CD4-positive, alpha-beta memory T cell (primary cell): ENCODE results near the gene ZNF621. TPM values are rescaled to one million over a fixed set of nuclear protein-coding genes. Genes with fewer than 3 reads are reported as not detected.

ENCODE experiments used
- CTCF ChIA-PET: fragments of 350-600 bp; sonication (Branson Sonifier 250); formaldehyde crosslinking; loops from one replicate; lab custom pipeline; 2021; ENCODE audit warnings: inconsistent platforms; ENCODE audit not compliant: partially characterized antibody; lab: Charles Lee
- POLR2A ChIA-PET: fragments of 350-600 bp; sonication (Branson Sonifier 250); formaldehyde crosslinking; loops from one replicate; lab custom pipeline; 2021; ENCODE audit not compliant: partially characterized antibody; lab: Charles Lee
- DNase-seq, 5 donors: peaks; one replicate each; pipeline versions ENCODE4 v3.0.0 to v3.0.0-alpha.2; 2020 to 2022; ENCODE audit warnings: mixed read lengths in 1 of 5
- H3K27ac ChIP-seq: one replicate; pipeline ENCODE4 v1.7.0; 2013; ENCODE audit warnings: low read depth, low read length
- H3K27me3 ChIP-seq: 2 replicates; pipeline ENCODE4 v1.7.0; 2013; ENCODE audit warnings: mild to moderate bottlenecking, low read length, moderate library complexity; ENCODE audit not compliant: insufficient read depth
- H3K36me3 ChIP-seq: 2 replicates; pipeline ENCODE4 v1.7.0; 2013; ENCODE audit warnings: mild to moderate bottlenecking, low read length, moderate library complexity; ENCODE audit not compliant: insufficient read depth
- H3K4me1 ChIP-seq: 2 replicates; pipeline ENCODE4 v1.7.0; 2013; ENCODE audit warnings: mild to moderate bottlenecking, low read length, moderate library complexity; ENCODE audit not compliant: insufficient read depth
- H3K4me3 ChIP-seq, 2 donors: one replicate each; pipeline ENCODE4 v1.7.0; 2013; ENCODE audit warnings: low read length in 2 of 2, mild to moderate bottlenecking in 1 of 2
- H3K9me3 ChIP-seq, 2 donors: one replicate each; pipeline ENCODE4 v1.7.0; 2013; ENCODE audit warnings: low read length in 2 of 2, control low read depth in 1 of 2; ENCODE audit not compliant: control insufficient read depth in 1 of 2
- H3K27ac Mint-ChIP-seq, 7 donors: one replicate each; pipeline ENCODE4 v1.8.0; 2020 to 2021; ENCODE audit warnings: mixed read lengths in 7 of 7, mild to moderate bottlenecking in 6 of 7, inconsistent platforms in 3 of 7, moderate library complexity in 3 of 7
- H3K27me3 Mint-ChIP-seq, 2 donors: one replicate each; pipeline ENCODE4 v1.8.0; 2020 to 2021; ENCODE audit warnings: mixed read lengths in 2 of 2
- H3K36me3 Mint-ChIP-seq, 2 donors: one replicate each; pipeline ENCODE4 v1.8.0; 2020 to 2021; ENCODE audit warnings: mixed read lengths in 2 of 2, inconsistent platforms in 1 of 2, mild to moderate bottlenecking in 1 of 2
- H3K4me1 Mint-ChIP-seq, 4 donors: one replicate each; pipeline ENCODE4 v1.8.0; 2020 to 2021; ENCODE audit warnings: mixed read lengths in 4 of 4, mild to moderate bottlenecking in 1 of 4
- H3K4me3 Mint-ChIP-seq, 8 donors: one replicate each; pipeline ENCODE4 v1.8.0; 2020 to 2021; ENCODE audit warnings: mixed read lengths in 8 of 8, mild to moderate bottlenecking in 7 of 8, moderate library complexity in 6 of 8, inconsistent platforms in 3 of 8
- H3K9me3 Mint-ChIP-seq, 8 donors: one replicate each; pipeline ENCODE4 v1.8.0; 2020 to 2021; ENCODE audit warnings: mixed read lengths in 8 of 8, mild to moderate bottlenecking in 5 of 8, inconsistent platforms in 3 of 8, moderate library complexity in 1 of 8
- intact Hi-C: fragments of 100-400 bp; cut with micrococcal nuclease; formaldehyde crosslinking; loops from one replicate; pipeline ENCODE4 v1.15.1; 2023
- polyA plus RNA-seq, 2 donors: library from polyadenylated mRNA; unstranded; fragments of 300-500 nt; fragmentation: Illumina TruSeq; gene quantifications; one replicate each; pipeline ENCODE4 v1.2.3, GENCODE V29; 2021
- total RNA-seq, 2 experiments: library from RNA; stranded (reverse); gene quantifications; one replicate each; pipeline ENCODE4 v1.2.3, GENCODE V29; 2021

Gene ZNF621
- total and polyA plus RNA-seq, 4 experiments from 2014 or later, result 1.6 to 27.4 (median 13.8) TPM

DNA sequence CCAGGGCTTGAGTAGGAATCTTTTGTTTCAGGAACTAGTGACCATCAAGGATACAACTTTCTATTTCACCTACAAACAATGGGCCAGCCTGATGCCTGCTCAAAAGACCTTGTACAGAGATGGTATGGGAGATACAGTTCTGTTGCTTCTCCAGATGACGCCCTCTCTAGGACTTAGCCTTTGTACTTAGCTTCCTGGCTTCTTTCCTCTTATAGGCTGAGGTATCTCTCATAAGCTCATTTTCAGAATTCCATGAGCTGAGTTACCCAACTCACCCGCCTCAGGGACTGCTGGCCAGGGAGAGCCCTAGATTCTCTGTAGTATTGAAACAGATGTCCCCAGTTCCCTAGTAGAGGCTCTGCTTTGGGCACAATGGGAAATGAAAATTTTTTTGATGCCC lies 27.5 kb upstream of the ZNF621 start:
- Mint-ChIP-seq H3K4me3 (no peak overlapping the region), H3K27me3 (no peaks in the 10 kb centered on the region), H3K4me1 (no peaks in the 10 kb centered on the region), H3K27ac (no peak overlapping the region), H3K9me3 (no peaks in the 10 kb centered on the region), H3K36me3 (no peaks in the 10 kb centered on the region)
- ChIA-PET CTCF (no interaction called here), POLR2A (no interaction called here)
- intact Hi-C loops, result no loop called here
- Histone ChIP-seq H3K36me3 (no peaks in the 10 kb centered on the region), H3K9me3 (no peaks in the 10 kb centered on the region), H3K27ac (no peak overlapping the region), H3K4me1 (no peaks in the 10 kb centered on the region), H3K4me3 (no peak overlapping the region), H3K27me3 (no peaks in the 10 kb centered on the region)
- DNase-seq, result no peak

DNA sequence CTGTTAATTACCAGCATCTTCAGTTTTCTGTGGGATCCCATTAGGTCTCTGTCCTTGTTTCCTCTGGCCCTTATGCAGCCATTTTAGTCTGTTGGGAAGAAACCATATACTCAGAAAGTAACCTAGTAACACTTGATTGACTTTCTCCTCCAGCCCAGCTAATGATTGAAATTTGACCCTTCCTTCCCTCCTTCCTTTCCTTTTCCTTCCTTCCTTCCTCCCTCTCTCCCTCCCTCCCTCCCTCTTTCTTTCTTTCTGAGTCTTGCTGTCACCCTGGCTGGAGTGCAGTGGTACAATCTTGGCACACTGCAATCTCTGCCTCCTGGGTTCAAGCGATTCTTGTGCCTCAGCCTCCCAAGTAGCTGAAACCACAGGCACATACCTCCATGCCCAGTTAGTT lies 24.8 kb upstream of the ZNF621 start:
- intact Hi-C loops, result no loop called here
- H3K27ac Mint-ChIP-seq, result no peak overlapping the region
- Histone ChIP-seq H3K27me3 (no peaks in the 10 kb centered on the region), H3K36me3 (no peaks in the 10 kb centered on the region), H3K27ac (no peak overlapping the region), H3K4me1 (no peaks in the 10 kb centered on the region), H3K4me3 (no peak overlapping the region), H3K9me3 (no peaks in the 10 kb centered on the region)
- no peaks in the 10 kb centered on the region for H3K36me3 Mint-ChIP-seq
- ChIA-PET CTCF (no interaction called here), POLR2A (no interaction called here)
- no peak overlapping the region for H3K4me3 Mint-ChIP-seq
- H3K27me3 Mint-ChIP-seq, result no peaks in the 10 kb centered on the region
- peaks cover 0 to 1% (median 0%) of the 10 kb centered on the region in 8 donors for H3K9me3 Mint-ChIP-seq
- no peak for DNase-seq
- peaks cover 0 to 3% (median under 1%) of the 10 kb centered on the region in 4 donors for H3K4me1 Mint-ChIP-seq

DNA sequence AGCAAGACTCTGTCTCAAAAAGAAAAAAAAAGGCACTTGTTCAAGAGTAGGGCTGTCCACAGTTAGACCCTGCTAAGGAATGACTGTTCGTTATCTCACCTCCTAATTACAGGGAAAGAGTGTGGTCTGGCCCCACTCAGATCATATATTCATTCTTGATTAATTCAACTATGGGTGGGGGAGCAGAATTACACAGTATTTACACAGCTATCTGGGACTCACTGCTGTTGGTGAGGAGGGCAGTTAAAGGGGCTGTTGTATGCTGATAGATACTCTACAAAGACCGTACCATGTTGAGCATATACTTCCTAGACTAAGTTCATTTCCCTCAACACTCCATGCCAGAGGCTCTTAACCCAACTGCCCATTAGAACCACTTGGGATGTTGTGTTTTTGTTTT lies 22.7 kb upstream of the ZNF621 start:
- no peak overlapping the region for H3K27ac Mint-ChIP-seq
- Histone ChIP-seq H3K27me3 (no peaks in the 10 kb centered on the region), H3K4me3 (no peak overlapping the region), H3K27ac (no peak overlapping the region), H3K36me3 (no peaks in the 10 kb centered on the region), H3K4me1 (peaks cover 8% of the 10 kb centered on the region), H3K9me3 (no peaks in the 10 kb centered on the region)
- H3K4me3 Mint-ChIP-seq, result no peak overlapping the region
- DNase-seq, result no peak
- intact Hi-C loops, result no loop called here
- CTCF ChIA-PET, result no interaction called here
- peaks cover 8 to 21% (median 14%) of the 10 kb centered on the region in 4 donors for H3K4me1 Mint-ChIP-seq
- no peaks in the 10 kb centered on the region for H3K27me3 Mint-ChIP-seq
- POLR2A ChIA-PET, result no interaction called here
- peaks cover 0 to 1% (median 0%) of the 10 kb centered on the region in 8 donors for H3K9me3 Mint-ChIP-seq
- no peaks in the 10 kb centered on the region for H3K36me3 Mint-ChIP-seq

DNA sequence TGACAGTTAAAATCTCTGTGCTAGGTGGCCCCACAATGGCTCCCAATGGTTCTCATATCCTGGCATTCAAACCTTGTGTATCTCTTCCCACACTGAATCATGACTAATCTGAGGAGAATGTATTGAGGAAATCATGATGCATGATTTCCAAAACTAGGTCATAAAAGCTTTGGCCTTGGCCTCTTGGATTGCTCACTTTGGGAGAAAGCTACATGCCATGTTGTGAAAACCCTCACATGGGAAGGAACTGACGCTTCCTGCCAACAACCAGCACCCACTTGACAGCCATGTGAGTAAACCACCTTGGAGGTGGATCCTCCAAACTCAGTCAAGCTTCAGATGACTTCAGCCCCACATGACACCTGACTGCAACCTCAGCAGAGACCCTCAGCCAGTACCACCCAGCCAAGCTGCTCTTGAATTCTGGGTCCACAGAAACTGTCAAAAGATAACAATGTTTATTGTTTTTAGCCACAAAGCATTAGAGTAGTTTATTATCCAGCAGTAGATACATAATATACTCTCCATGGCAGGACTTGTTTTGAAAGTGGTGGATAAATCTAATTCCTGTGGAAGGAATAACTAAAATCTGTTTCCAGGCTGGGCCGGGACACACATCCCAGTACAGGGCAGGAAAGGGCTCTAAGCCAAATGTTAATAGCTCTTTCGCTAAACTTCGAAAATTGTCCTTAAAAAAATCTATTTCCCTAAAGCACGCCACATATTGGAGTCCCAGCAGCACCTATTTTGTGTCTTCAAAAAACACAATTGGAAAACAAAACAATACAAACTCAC lies 19.9 kb upstream of the ZNF621 start:
- Mint-ChIP-seq H3K4me1 (peaks cover 8 to 21% (median 14%) of the 10 kb centered on the region in 4 donors), H3K27ac (peak overlapping the region in 5 of 7 donors; percentile 25 to 92 (median 34)), H3K27me3 (no peaks in the 10 kb centered on the region), H3K9me3 (peaks cover 0 to 1% (median 0%) of the 10 kb centered on the region in 8 donors), H3K4me3 (peak overlapping the region; percentile 70 to 98 (median 96)), H3K36me3 (no peaks in the 10 kb centered on the region)
- H3K36me3 ChIP-seq, result no peaks in the 10 kb centered on the region
- POLR2A ChIA-PET, result interaction anchor here (1.5 to 3.7 kb wide), 8 partner anchors 17 to 195 kb away, joined by 4 to 28 read pairs (median 7); partner anchors contain the start of genes EIF1B, RPL14, ZNF619 and ZNF621
- H3K27ac ChIP-seq, result no peak overlapping the region
- DNase-seq, result no peak
- H3K4me3 ChIP-seq, result no peak overlapping the region
- no peaks in the 10 kb centered on the region for H3K27me3 ChIP-seq
- H3K9me3 ChIP-seq, result no peaks in the 10 kb centered on the region
- CTCF ChIA-PET, result interaction anchor here (0.9 to 3.1 kb wide), 9 partner anchors 10 to 80 kb away, joined by 3 to 10 read pairs (median 4); partner anchors contain the start of genes RPL14 and ZNF619
- peaks cover 8% of the 10 kb centered on the region for H3K4me1 ChIP-seq
- intact Hi-C loops, result no loop called here

DNA sequence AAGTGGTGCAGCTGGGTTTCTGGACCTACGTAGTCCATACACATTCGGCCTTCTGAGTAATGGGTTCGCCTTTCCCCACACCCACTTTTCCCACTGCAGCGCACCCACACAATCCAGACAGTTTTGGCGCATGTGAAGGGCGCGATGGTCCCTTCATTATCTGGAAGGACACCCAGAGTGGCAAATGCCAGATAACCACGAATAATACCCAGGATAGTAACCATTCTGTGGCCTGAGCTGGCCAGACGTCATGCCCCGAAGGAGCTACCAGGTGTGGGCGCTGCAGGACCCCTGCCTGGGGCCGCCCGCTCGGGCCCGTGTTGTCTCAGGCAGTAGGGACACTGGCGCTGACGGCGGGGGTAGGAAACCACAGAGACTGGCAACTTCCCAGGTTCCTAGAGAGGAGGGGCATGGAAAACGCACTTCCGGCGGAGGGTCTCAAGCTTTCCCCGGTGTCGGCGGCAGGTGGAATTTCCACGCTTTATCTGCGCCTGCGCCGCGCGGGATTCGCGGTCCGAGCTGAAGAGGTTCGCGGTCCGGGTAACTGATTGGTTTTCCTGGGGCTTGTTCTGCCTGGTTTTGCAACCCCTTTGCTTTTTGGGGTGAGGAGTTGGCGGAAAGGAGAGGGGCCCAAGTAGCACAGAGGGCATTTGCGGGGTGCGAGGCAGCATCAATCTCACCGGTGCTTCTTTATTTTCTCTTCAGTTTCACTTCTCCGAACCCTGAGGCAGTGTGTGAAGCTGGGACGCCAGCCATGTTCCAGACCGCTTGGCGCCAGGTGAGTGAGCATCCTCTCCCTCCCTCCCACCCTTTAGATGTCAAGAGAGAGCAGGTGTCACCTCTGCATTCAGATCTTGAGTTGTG lies 18.9 kb upstream of the ZNF621 start, which contains the start of gene ZNF620:
Gene ZNF620 (plus strand): TSS at position 441 of the 864 bp plus-strand sequence. CDS start 314 bp downstream, at position 755.
- Histone ChIP-seq H3K4me3 (peak within 1 kb of the TSS; percentile 74 to 92), H3K36me3 (no peaks in the 10 kb centered on the region), H3K4me1 (peaks cover 8% of the 10 kb centered on the region), H3K27me3 (no peaks in the 10 kb centered on the region), H3K9me3 (no peaks in the 10 kb centered on the region), H3K27ac (peak within 1 kb of the TSS; percentile 44)
- peaks cover 8 to 21% (median 14%) of the 10 kb centered on the region in 4 donors for H3K4me1 Mint-ChIP-seq
- H3K36me3 Mint-ChIP-seq, result peaks cover 2 to 7% of the 10 kb centered on the region in 2 donors
- peak; percentile 26 to 57 (median 34) for DNase-seq
- ChIA-PET POLR2A (interaction anchor here (0.5 to 3.7 kb wide), 11 partner anchors 10 to 196 kb away, joined by 3 to 28 read pairs (median 6); partner anchors contain the start of genes EIF1B, RPL14, ZNF619 and ZNF621), CTCF (interaction anchor here (0.5 to 3.1 kb wide), 15 partner anchors 11 to 197 kb away, joined by 3 to 10 read pairs (median 3); partner anchors contain the start of genes EIF1B, RPL14 and ZNF619)
- peaks cover 0 to 1% (median 0%) of the 10 kb centered on the region in 8 donors for H3K9me3 Mint-ChIP-seq
- peak within 1 kb of the TSS; percentile 70 to 95 (median 92) for H3K27ac Mint-ChIP-seq
- H3K27me3 Mint-ChIP-seq, result no peaks in the 10 kb centered on the region
- H3K4me3 Mint-ChIP-seq, result peak within 1 kb of the TSS; percentile 95 to 98 (median 97)
- intact Hi-C loops, result loop anchor here (1.0 to 2.0 kb wide), 2 partner anchors 18 to 29 kb away; partner anchors contain the start of genes ZNF619 and ZNF621

DNA sequence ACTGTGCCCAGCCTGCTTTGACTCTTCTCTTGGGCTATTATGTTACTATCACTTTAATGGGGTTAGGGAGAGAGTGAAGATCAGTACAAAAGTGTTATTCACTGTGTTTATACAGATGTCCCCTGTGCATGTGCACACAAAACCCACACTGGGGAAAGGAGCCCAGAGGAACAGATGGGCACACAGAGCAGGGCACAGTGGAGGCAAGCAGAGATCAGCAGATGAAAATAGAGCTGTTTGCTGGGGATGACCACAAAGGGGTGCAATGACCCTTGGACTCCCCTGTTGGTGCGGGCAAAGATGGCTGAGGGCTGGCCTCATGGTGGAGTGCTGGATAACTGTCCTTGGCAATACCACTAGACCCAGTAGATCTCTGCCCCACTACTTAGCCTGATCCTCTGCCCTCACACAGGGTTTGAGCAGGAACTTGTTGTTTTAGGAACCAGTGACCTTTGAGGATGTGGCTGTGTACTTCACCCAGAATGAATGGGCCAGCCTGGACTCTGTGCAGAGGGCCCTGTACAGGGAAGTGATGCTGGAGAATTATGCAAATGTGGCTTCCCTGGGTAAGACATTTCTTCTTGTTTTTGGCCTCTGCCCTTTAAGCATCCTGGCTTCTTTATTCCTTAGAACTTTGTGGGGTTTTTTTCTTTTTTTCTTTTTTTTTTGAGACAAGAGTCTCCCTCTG lies 13.6 kb upstream of the ZNF621 start:
- no peaks in the 10 kb centered on the region for H3K27me3 Mint-ChIP-seq
- POLR2A ChIA-PET, result no interaction called here
- H3K27ac Mint-ChIP-seq, result peak overlapping the region in 1 of 7 donors; percentile 25
- CTCF ChIA-PET, result interaction anchor here (1.3 kb wide), 1 partner anchor 13 kb away, joined by 3 read pairs; the partner anchor contains the start of gene ZNF621
- DNase-seq, result no peak
- H3K36me3 Mint-ChIP-seq, result peaks cover 11 to 28% of the 10 kb centered on the region in 2 donors
- H3K4me1 ChIP-seq, result peaks cover 8% of the 10 kb centered on the region
- no peak overlapping the region for H3K27ac ChIP-seq
- H3K4me3 ChIP-seq, result no peak overlapping the region
- H3K9me3 Mint-ChIP-seq, result no peaks in the 10 kb centered on the region
- H3K9me3 ChIP-seq, result no peaks in the 10 kb centered on the region
- H3K4me3 Mint-ChIP-seq, result no peak overlapping the region
- H3K36me3 ChIP-seq, result no peaks in the 10 kb centered on the region
- H3K27me3 ChIP-seq, result no peaks in the 10 kb centered on the region
- intact Hi-C loops, result no loop called here
- peaks cover 6 to 8% (median 8%) of the 10 kb centered on the region in 4 donors for H3K4me1 Mint-ChIP-seq
